BLaER1 treated with 17β-estradiol and CSF1 and Interleukin-3, amounts not matched to agents 10 nM and 100 nM (cell line): Measurements from ENCODE around the gene ARL5C.
A peak's percentile ranks its signal among the peaks of the same experiment; 100 is the strongest.

Experiments used
- H3K27ac ChIP-seq, 11 experiments: shearing (Covaris generic); formaldehyde crosslinking; 2 replicates each; pipeline ENCODE4 v1.8.1; 2022
- H3K27me3 ChIP-seq, 11 experiments: shearing (Covaris generic); formaldehyde crosslinking; 2 replicates each; pipeline ENCODE4 v1.8.1; 2022
- H3K36me3 ChIP-seq, 11 experiments: shearing (Covaris generic); formaldehyde crosslinking; 2 replicates each; pipeline ENCODE4 v1.8.1; 2022
- H3K4me1 ChIP-seq, 10 experiments: shearing (Covaris generic); formaldehyde crosslinking; 2 replicates each; pipeline ENCODE4 v1.8.1; 2022
- H3K4me2 ChIP-seq, 11 experiments: shearing (Covaris generic); formaldehyde crosslinking; 2 replicates each; pipeline ENCODE4 v1.8.1; 2022
- H3K4me3 ChIP-seq, 10 experiments: shearing (Covaris generic); formaldehyde crosslinking; 2 replicates each; pipeline ENCODE4 v1.8.1; 2022
- H3K9ac ChIP-seq, 11 experiments: shearing (Covaris generic); formaldehyde crosslinking; 2 replicates each; pipeline ENCODE4 v1.8.1; 2022
- H3K9me3 ChIP-seq, 11 experiments: shearing (Covaris generic); formaldehyde crosslinking; replicated peaks in 1 of 11; 2 replicates each; pipeline ENCODE4 v1.8.1; 2022
- H4K20me1 ChIP-seq, 11 experiments: shearing (Covaris generic); formaldehyde crosslinking; 2 replicates each; pipeline ENCODE4 v1.8.1; 2022
- Cebpa-rat ChIP-seq, 11 experiments: shearing (Covaris generic); IDR thresholded peaks; 2 replicates each; pipeline ENCODE4 v1.8.1; 2022

Gene ARL5C

GRCh38 chr17:39150104-39150634, 15.8 kb downstream of the ARL5C start:
- Histone ChIP-seq H3K27me3 (peaks cover 39 to 43% (median 42%) of the 10 kb centered on the region in 11 experiments), H3K4me1 (peaks cover 11 to 25% (median 18%) of the 10 kb centered on the region in 10 experiments), H3K36me3 (no peaks in the 10 kb centered on the region), H3K9me3 (no peaks in the 10 kb centered on the region), H3K4me3 (no peak overlapping the region), H3K4me2 (no peak overlapping the region), H3K9ac (no peak overlapping the region), H3K27ac (no peak overlapping the region), H4K20me1 (peaks cover 0 to 18% (median 0%) of the 10 kb centered on the region in 11 experiments; a peak in 9 of 22 replicates)
- TF ChIP-seq Cebpa-rat (IDR thresholded peaks at IDR 0.05) = no peak

GRCh38 chr17:39147221-39148185, 18.5 kb downstream of the ARL5C start:
- Histone ChIP-seq H3K4me3 (no peak overlapping the region), H3K9me3 (no peaks in the 10 kb centered on the region), H3K4me2 (no peak overlapping the region), H4K20me1 (peaks cover 0 to 18% (median 0%) of the 10 kb centered on the region in 11 experiments; a peak in 9 of 22 replicates), H3K4me1 (peaks cover 9 to 25% (median 18%) of the 10 kb centered on the region in 10 experiments), H3K36me3 (no peaks in the 10 kb centered on the region), H3K27ac (no peak overlapping the region), H3K27me3 (peaks cover 37 to 40% (median 40%) of the 10 kb centered on the region in 11 experiments), H3K9ac (no peak overlapping the region)
- TF ChIP-seq Cebpa-rat (IDR thresholded peaks at IDR 0.05) = no peak

- Histone ChIP-seq H3K4me1 (peaks cover 0 to 15% (median 9%) of the 10 kb centered on the region in 10 experiments; a peak in 10 of 20 replicates), H3K4me3 (no peak overlapping the region), H3K27ac (no peak overlapping the region), H4K20me1 (peaks cover 0 to 18% (median 0%) of the 10 kb centered on the region in 11 experiments; a peak in 6 of 22 replicates), H3K9me3 (peaks cover 0 to 5% (median 3%) of the 10 kb centered on the region in 11 experiments; a peak in 5 of 22 replicates), H3K4me2 (no peak overlapping the region), H3K27me3 (peaks cover 25 to 28% (median 27%) of the 10 kb centered on the region in 11 experiments), H3K36me3 (no peaks in the 10 kb centered on the region), H3K9ac (no peak overlapping the region)
- no peak for TF ChIP-seq Cebpa-rat (IDR thresholded peaks at IDR 0.05)
Observed at GRCh38 chr17:39146273-39146672, 19.7 kb downstream of the ARL5C start.

GRCh38 chr17:39145143-39145542, 20.8 kb downstream of the ARL5C start:
- Histone ChIP-seq H3K9ac (no peak overlapping the region), H3K4me2 (peak overlapping the region in 1 of 11 experiments; percentile 24; a peak in 1 of 22 replicates), H3K36me3 (no peaks in the 10 kb centered on the region), H3K27me3 (peaks cover 13 to 17% (median 16%) of the 10 kb centered on the region in 11 experiments), H3K4me1 (peaks cover 0 to 10% (median 7%) of the 10 kb centered on the region in 10 experiments; a peak in 10 of 20 replicates), H4K20me1 (0 out of 22 replicates have a peak, but pooled peaks cover 0 to 7% (median 0%) of the 10 kb centered on the region in 11 experiments), H3K27ac (no peak overlapping the region), H3K9me3 (peaks cover 0 to 10% (median 8%) of the 10 kb centered on the region in 11 experiments; a peak in 5 of 22 replicates), H3K4me3 (no peak overlapping the region)
- no peak for TF ChIP-seq Cebpa-rat (IDR thresholded peaks at IDR 0.05)

GRCh38 chr17:39144416-39144840, 21.5 kb downstream of the ARL5C start:
- H3K27me3 ChIP-seq = peaks cover 6 to 9% (median 9%) of the 10 kb centered on the region in 11 experiments
- no peak for TF ChIP-seq Cebpa-rat (IDR thresholded peaks at IDR 0.05)
- H3K4me1 ChIP-seq = peaks cover 0 to 11% (median 7%) of the 10 kb centered on the region in 10 experiments; a peak in 11 of 20 replicates
- peaks cover 0 to 10% (median 8%) of the 10 kb centered on the region in 11 experiments; a peak in 5 of 22 replicates for H3K9me3 ChIP-seq
- 0 out of 22 replicates have a peak, but pooled peaks cover 0 to 5% (median 0%) of the 10 kb centered on the region in 11 experiments for H4K20me1 ChIP-seq
- H3K4me2 ChIP-seq = peak overlapping the region in 7 of 11 experiments; percentile 17 to 59 (median 36); a peak in 11 of 22 replicates
- H3K9ac ChIP-seq = no peak overlapping the region
- no peak overlapping the region for H3K27ac ChIP-seq
- no peaks in the 10 kb centered on the region for H3K36me3 ChIP-seq
- H3K4me3 ChIP-seq = no peak overlapping the region

- TF ChIP-seq Cebpa-rat (IDR thresholded peaks at IDR 0.05) = no peak
- peaks cover 5 to 18% (median 13%) of the 10 kb centered on the region in 10 experiments; a peak in 15 of 20 replicates for H3K4me1 ChIP-seq
- H3K4me2 ChIP-seq = peak overlapping the region in 3 of 11 experiments; percentile 24 to 38 (median 36); a peak in 2 of 22 replicates
- H3K9ac ChIP-seq = no peak overlapping the region
- no peaks in the 10 kb centered on the region for H4K20me1 ChIP-seq
- H3K9me3 ChIP-seq = peaks cover 0 to 10% (median 8%) of the 10 kb centered on the region in 11 experiments; a peak in 5 of 22 replicates
- H3K27me3 ChIP-seq = peaks cover 0 to 1% (median under 1%) of the 10 kb centered on the region in 11 experiments; a peak in 7 of 22 replicates
- H3K36me3 ChIP-seq = no peaks in the 10 kb centered on the region
- H3K4me3 ChIP-seq = no peak overlapping the region
- no peak overlapping the region for H3K27ac ChIP-seq
Observed at GRCh38 chr17:39143552-39144093, 22.3 kb downstream of the ARL5C start.

GRCh38 chr17:39141915-39142664, 23.9 kb downstream of the ARL5C start:
- no peaks in the 10 kb centered on the region for H3K27me3 ChIP-seq
- H3K27ac ChIP-seq = no peak overlapping the region
- peak in 5 of 11 experiments; percentile 13 to 52 (median 24); a peak in 2 of 22 replicates for TF ChIP-seq Cebpa-rat (IDR thresholded peaks at IDR 0.05)
- H4K20me1 ChIP-seq = no peaks in the 10 kb centered on the region
- no peaks in the 10 kb centered on the region for H3K36me3 ChIP-seq
- H3K9me3 ChIP-seq = peaks cover 0 to 10% (median 8%) of the 10 kb centered on the region in 11 experiments; a peak in 5 of 22 replicates
- no peak overlapping the region for H3K4me2 ChIP-seq
- peaks cover 10 to 22% (median 15%) of the 10 kb centered on the region in 10 experiments; a peak in 16 of 20 replicates for H3K4me1 ChIP-seq
- H3K9ac ChIP-seq = no peak overlapping the region
- no peak overlapping the region for H3K4me3 ChIP-seq

GRCh38 chr17:39141294-39141693, 24.7 kb downstream of the ARL5C start:
- Histone ChIP-seq H3K4me3 (no peak overlapping the region), H3K27me3 (no peaks in the 10 kb centered on the region), H3K9ac (no peak overlapping the region), H3K4me1 (peaks cover 10 to 22% (median 15%) of the 10 kb centered on the region in 10 experiments; a peak in 16 of 20 replicates), H3K36me3 (no peaks in the 10 kb centered on the region), H3K4me2 (no peak overlapping the region), H3K9me3 (peaks cover 0 to 10% (median 8%) of the 10 kb centered on the region in 11 experiments; a peak in 5 of 22 replicates), H3K27ac (no peak overlapping the region), H4K20me1 (no peaks in the 10 kb centered on the region)
- no peak for TF ChIP-seq Cebpa-rat (IDR thresholded peaks at IDR 0.05)
